Prostate gland (tissue), 2 donors: ENCODE results near the gene PDE4D.

Experiments
- CTCF ChIP-seq, 4 experiments: fragments of 200-600 bp in 2 of 4; fragments of 450-650 bp in 2 of 4; sonication (generic) in 2 of 4; IDR thresholded peaks; 1 replicate in 3 of 4; 2 replicates in 1 of 4; pipeline ENCODE4 v1.5.1; 2016 to 2019; ENCODE audit warnings: antibody characterized with exemption in 4 of 4, mild to moderate bottlenecking in 2 of 4, moderate library complexity in 2 of 4
- POLR2A ChIP-seq: fragments of 450-650 bp; IDR thresholded peaks from one replicate; pipeline ENCODE4 v1.6.1; 2016; ENCODE audit warnings: antibody characterized with exemption, mild to moderate bottlenecking

- TF ChIP-seq CTCF (IDR thresholded peaks at IDR 0.05): no peak
- TF ChIP-seq POLR2A: no peak
These were observed 908.2 kb downstream of the PDE4D start for GRCh38 chr5:58985311-58985710.
